Large intestine (tissue), 3 donors: ENCODE results near the gene KRT71. TPM values are rescaled to one million over a fixed set of nuclear protein-coding genes. Genes with fewer than 3 reads are reported as not detected.

Experiments used
- DNase-seq, 2 donors: peaks; one replicate each; pipeline versions ENCODE4 v3.0.0 to v3.0.0-alpha.2; 2013
- H3K27ac ChIP-seq: one replicate; pipeline ENCODE4 v1.5.1; 2013; ENCODE audit warnings: low read length
- H3K27me3 ChIP-seq: 2 replicates; pipeline ENCODE4 v1.6.1; 2013; ENCODE audit warnings: low read length; ENCODE audit not compliant: control insufficient read depth, insufficient read depth
- H3K36me3 ChIP-seq: 2 replicates; pipeline ENCODE4 v1.6.1; 2013; ENCODE audit warnings: low read length; ENCODE audit not compliant: control insufficient read depth, insufficient read depth
- H3K4me1 ChIP-seq: one replicate; pipeline ENCODE4 v1.6.1; 2013; ENCODE audit warnings: low read length; ENCODE audit not compliant: control insufficient read depth, insufficient read depth
- H3K4me3 ChIP-seq: one replicate; pipeline ENCODE4 v1.5.1; 2013; ENCODE audit warnings: low read length
- H3K9me3 ChIP-seq: one replicate; pipeline ENCODE4 v1.6.1; 2013; ENCODE audit warnings: mild to moderate bottlenecking, low read depth, low read length, moderate library complexity; ENCODE audit not compliant: control insufficient read depth
- WGBS: methylation state at CpG from one replicate; pipeline ENCODE4 v1.1.5; 2013; ENCODE audit warnings: low lambda C conversion rate; ENCODE audit not compliant: insufficient coverage; 5-methylcytosine and 5-hydroxymethylcytosine counted together
- polyA plus RNA-seq: library from polyadenylated mRNA; unstranded; fragments of 120-200 nt; gene quantifications from one replicate; pipeline ENCODE4 v1.2.1, GENCODE V29; 2013

Gene KRT71
- polyA plus RNA-seq, 1 donor: 0.04 TPM

- no peak overlapping the region for H3K27ac ChIP-seq
- DNase-seq: no peak
- H3K27me3 ChIP-seq: no peaks in the 10 kb centered on the region
- no CpG with 5 or more reads among the region's 7 CpGs for WGBS
- no peaks in the 10 kb centered on the region for H3K4me1 ChIP-seq
- H3K4me3 ChIP-seq: no peak overlapping the region
- no peaks in the 10 kb centered on the region for H3K9me3 ChIP-seq
- no peaks in the 10 kb centered on the region for H3K36me3 ChIP-seq
These were observed 12.4 kb downstream of the KRT71 start for GRCh38 chr12:52540531-52540930.

GRCh38 chr12:52539821-52540173, 13.1 kb downstream of the KRT71 start:
- Histone ChIP-seq H3K27ac (no peak overlapping the region), H3K36me3 (no peaks in the 10 kb centered on the region)
- no CpG with 5 or more reads among the region's 3 CpGs for WGBS

GRCh38 chr12:52539083-52539820, 13.7 kb downstream of the KRT71 start:
- Histone ChIP-seq H3K27me3 (no peaks in the 10 kb centered on the region), H3K27ac (no peak overlapping the region), H3K4me3 (no peak overlapping the region), H3K9me3 (no peaks in the 10 kb centered on the region), H3K36me3 (no peaks in the 10 kb centered on the region), H3K4me1 (no peaks in the 10 kb centered on the region)
- peak in 1 of 2 donors; percentile 23 for DNase-seq
- no CpG with 5 or more reads among the region's 5 CpGs for WGBS

More at GRCh38 chr12:52539821-52540173, 13.1 kb downstream of the KRT71 start:
- Histone ChIP-seq H3K27me3 (no peaks in the 10 kb centered on the region), H3K9me3 (no peaks in the 10 kb centered on the region), H3K4me3 (no peak overlapping the region), H3K4me1 (no peaks in the 10 kb centered on the region)
- no peak for DNase-seq

DNA sequence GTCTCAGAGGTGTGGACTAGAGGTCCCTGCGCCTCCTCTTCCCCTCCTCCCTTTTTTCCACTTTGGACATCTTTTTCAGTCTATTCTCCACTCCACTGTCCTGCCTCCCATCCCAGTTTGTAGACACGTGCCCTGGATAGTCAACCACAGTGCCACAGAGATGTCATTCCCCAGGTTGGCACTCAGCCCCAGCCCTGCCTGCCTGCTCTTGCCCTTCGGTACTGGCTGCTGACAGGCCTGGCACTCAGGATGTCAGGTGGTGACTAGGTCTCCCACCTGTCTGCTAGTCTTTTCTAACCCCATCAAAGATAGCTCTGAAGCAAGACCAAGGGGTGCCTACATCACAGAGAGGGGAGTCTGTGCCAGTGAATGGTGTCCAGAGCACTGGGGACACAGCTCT, 15.8 kb downstream of the KRT71 start:
- Histone ChIP-seq H3K27ac (no peak overlapping the region), H3K27me3 (no peaks in the 10 kb centered on the region), H3K4me1 (no peaks in the 10 kb centered on the region), H3K9me3 (no peaks in the 10 kb centered on the region), H3K4me3 (no peak overlapping the region), H3K36me3 (no peaks in the 10 kb centered on the region)
- no peak for DNase-seq
- no CpG with 5 or more reads among the region's 3 CpGs for WGBS

GRCh38 chr12:52535574-52535973, 17.4 kb downstream of the KRT71 start:
- WGBS: no CpG with 5 or more reads among the region's 1 CpG
- Histone ChIP-seq H3K36me3 (no peaks in the 10 kb centered on the region), H3K27me3 (no peaks in the 10 kb centered on the region), H3K4me1 (no peaks in the 10 kb centered on the region), H3K4me3 (no peak overlapping the region), H3K27ac (no peak overlapping the region), H3K9me3 (no peaks in the 10 kb centered on the region)
- no peak for DNase-seq

GRCh38 chr12:52534482-52534881, 18.5 kb downstream of the KRT71 start:
- Histone ChIP-seq H3K9me3 (no peaks in the 10 kb centered on the region), H3K36me3 (no peaks in the 10 kb centered on the region), H3K27me3 (no peaks in the 10 kb centered on the region), H3K4me1 (no peaks in the 10 kb centered on the region), H3K27ac (no peak overlapping the region), H3K4me3 (no peak overlapping the region)
- 67% methylated on average over 3 of the region's 5 CpGs for WGBS
- DNase-seq: no peak

- DNase-seq: no peak
- no peaks in the 10 kb centered on the region for H3K9me3 ChIP-seq
- H3K4me3 ChIP-seq: no peak overlapping the region
- WGBS: 88% methylated on average over 1 of the region's 10 CpGs
- H3K27me3 ChIP-seq: no peaks in the 10 kb centered on the region
- no peak overlapping the region for H3K27ac ChIP-seq
- H3K36me3 ChIP-seq: no peaks in the 10 kb centered on the region
- H3K4me1 ChIP-seq: no peaks in the 10 kb centered on the region
These were observed 19.1 kb downstream of the KRT71 start for GRCh38 chr12:52533686-52534470.

GRCh38 chr12:52532636-52533035, 20.3 kb downstream of the KRT71 start:
- H3K27ac ChIP-seq: no peak overlapping the region
- no peak for DNase-seq
- no peaks in the 10 kb centered on the region for H3K27me3 ChIP-seq
- 100% methylated on average over 1 of the region's 4 CpGs for WGBS
- H3K4me1 ChIP-seq: no peaks in the 10 kb centered on the region
- no peaks in the 10 kb centered on the region for H3K36me3 ChIP-seq
- H3K4me3 ChIP-seq: no peak overlapping the region
- no peaks in the 10 kb centered on the region for H3K9me3 ChIP-seq

DNA sequence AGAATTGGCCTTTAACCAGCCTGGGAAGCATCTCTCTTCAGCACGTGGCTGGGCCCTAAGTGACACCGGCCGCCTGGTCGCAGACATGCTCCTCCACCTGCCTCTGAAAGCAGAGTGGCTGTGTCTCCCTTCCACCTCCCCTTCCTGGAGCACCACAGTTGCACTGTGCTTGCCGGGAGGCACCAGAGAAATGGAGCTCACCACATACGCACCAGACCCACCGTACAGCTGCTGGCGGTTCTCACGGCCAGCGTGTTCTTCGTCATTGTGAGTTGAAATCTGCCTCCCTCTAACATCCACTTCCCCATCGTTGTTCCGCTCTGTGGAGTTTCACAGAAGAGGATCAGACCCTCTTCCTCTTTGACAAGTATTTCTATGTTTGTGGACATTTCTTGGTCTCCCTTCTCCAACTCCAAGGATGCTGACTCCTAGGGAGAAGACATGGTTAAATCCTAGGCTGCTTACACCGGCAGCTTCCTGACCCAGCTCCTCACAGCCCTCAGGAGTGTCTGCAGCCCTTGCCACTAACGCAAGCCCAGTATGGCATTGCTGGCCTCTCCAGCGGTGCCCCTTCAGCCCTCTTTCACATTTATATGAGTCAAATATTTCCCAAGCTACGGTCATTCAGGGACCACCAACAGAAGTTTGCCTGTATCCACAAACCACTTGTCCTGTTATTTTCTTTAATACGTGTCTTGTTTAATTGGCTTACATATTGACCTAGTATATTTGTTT, 21.2 kb downstream of the KRT71 start:
- Histone ChIP-seq H3K27ac (no peak overlapping the region), H3K9me3 (no peaks in the 10 kb centered on the region), H3K27me3 (no peaks in the 10 kb centered on the region), H3K4me3 (no peak overlapping the region), H3K4me1 (no peaks in the 10 kb centered on the region), H3K36me3 (no peaks in the 10 kb centered on the region)
- WGBS: 80% methylated on average over 2 of the region's 18 CpGs
- DNase-seq: peak in 1 of 2 donors; percentile 8

- H3K9me3 ChIP-seq: no peaks in the 10 kb centered on the region
- no peaks in the 10 kb centered on the region for H3K4me1 ChIP-seq
- DNase-seq: no peak
- no CpG with 5 or more reads among the region's 2 CpGs for WGBS
- H3K27ac ChIP-seq: no peak overlapping the region
- no peak overlapping the region for H3K4me3 ChIP-seq
- H3K36me3 ChIP-seq: no peaks in the 10 kb centered on the region
- no peaks in the 10 kb centered on the region for H3K27me3 ChIP-seq
These were observed 22.0 kb downstream of the KRT71 start for GRCh38 chr12:52530905-52531304.
